HG03558 (cell line): Measurements from ENCODE around the gene MTHFSD.

Experiments
- ATAC-seq: cut with Tn5 transposase; IDR thresholded peaks from one replicate; pipeline ENCODE4 v1.9.1; 2021; ENCODE audit warnings: moderate number of reproducible peaks; ENCODE audit not compliant: unreplicated experiment; ENCODE audit errors: extremely low read depth

Gene MTHFSD

DNA sequence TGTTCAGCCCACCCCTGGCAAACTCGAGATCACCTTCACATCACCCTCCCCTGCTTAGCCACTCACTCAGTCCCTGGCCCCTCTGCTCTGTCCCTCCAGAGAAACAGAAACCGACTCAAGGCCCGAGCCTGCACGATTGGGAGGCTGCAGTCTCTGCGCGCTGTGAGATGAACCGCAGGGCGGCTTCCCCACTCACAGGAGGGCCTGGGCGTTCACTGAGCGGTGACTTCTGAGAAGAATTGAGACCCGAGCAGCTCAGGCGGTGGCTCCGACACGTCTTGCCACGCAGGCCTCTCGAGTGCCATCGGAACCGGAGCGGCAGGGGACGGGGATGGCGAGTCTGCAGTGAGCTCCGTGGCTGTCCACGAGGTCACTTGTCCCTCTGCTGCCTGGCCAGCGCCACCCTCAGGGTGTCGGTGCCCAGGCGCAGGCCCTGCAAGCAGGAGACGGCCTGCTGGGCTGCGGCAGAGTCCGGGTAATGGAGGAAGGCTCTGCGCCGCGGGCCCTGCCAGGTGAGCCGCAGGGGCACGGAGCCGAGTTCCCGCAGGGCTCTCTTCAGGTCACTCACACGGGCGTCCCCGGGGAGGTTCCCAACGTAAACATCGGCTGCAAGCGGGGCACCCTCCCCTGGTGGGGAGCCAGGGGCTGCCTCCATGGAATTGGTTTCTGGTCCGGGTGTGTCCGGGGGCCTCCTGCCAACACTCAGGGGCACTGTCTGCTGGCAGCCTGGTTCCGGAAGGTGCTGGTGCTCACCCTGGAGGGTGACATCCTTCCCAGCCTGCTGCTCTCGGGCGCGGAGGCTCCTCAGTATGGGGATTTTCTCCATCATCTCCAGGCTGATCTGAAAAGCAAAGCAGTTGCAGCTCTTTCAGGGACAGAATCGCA lies 23.2 kb downstream of the MTHFSD start:
- ATAC-seq, result no peak

- ATAC-seq, result no peak
These were observed 23.9 kb downstream of the MTHFSD start for GRCh38 chr16:86531191-86531545.

GRCh38 chr16:86530251-86531190 lies 24.5 kb downstream of the MTHFSD start:
- ATAC-seq, result no peak

- no peak for ATAC-seq
These were observed 25.9 kb downstream of the MTHFSD start for GRCh38 chr16:86529160-86529559.

DNA sequence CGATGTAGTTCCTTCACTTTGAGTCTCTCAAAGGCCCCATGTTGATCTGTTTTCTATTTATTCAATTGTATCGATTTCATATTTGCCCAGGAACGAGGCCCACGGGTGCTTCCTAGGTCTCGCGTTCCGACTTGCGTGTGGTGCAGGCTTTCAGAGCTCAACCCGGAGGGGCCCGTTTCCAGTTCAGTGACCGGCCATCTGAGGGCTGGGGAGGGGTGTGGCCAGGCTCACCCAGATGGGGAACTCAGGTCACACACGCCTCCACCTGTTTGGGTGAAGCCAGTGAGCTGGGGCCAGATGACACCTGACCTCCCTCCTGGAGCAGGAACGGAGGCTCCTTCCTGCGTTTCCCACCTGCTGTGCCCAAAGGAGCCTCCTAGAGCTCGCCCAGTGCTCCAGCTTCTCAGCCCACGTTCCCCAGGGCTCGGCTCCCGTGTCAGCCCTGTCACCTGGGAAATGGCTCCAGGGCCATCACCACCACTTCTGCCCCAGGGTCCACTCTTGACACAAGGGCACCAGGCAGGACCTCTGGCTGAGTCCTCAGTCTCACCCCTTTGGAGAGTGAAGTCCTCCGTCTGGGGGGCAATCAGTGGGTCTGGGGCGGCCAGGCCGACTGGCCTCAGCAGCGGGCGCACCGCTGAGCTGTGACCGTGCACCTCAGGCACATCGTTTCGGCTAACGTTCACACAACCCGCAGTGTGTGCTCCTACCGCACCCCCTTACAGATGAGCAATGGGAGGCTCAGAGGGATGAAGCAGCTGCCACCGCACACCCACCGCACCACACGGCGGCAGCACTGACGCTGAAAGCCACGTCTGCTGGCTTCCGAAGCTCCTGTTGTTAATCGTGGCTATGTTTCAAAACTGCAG lies 26.7 kb downstream of the MTHFSD start:
- ATAC-seq, result no peak

DNA sequence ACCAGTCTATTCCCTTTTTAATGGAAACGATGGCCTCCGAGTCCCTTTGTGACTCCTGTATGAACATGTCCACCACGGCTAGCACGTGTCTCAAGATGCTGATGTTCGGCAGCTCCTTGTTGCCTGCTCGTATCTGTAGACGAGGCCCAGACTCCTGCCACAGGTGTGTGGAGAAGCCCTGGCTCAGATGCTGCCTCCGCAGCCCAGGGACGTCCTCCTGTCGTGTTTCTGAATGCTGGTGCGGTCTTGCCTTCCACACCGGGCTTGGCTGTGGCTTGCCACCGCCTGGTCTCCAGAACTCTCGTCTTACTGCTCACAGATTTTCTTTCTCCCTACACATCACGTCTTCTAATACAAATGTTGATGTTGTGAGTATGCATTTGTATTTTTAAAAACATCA lies 27.7 kb downstream of the MTHFSD start:
- ATAC-seq, result no peak

DNA sequence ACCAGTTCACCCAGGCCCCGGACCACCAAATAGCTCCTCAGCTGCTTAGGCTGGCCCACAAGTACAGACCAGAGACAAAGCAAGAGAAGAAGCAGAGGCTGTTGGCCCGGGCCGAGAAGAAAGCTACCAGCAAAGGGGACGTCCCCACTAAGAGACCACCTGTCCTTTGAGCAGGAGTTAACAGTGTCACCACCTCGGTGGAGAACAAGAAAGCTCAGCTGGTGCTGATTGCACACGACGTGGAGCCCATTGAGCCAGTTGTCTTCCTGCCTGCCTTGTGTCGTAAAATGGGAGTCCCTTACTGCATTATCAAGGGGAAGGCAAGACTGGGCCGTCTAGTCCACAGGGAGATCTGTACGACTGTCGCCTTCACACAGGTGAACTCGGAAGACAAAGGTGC lies 29.3 kb downstream of the MTHFSD start:
- ATAC-seq, result no peak

DNA sequence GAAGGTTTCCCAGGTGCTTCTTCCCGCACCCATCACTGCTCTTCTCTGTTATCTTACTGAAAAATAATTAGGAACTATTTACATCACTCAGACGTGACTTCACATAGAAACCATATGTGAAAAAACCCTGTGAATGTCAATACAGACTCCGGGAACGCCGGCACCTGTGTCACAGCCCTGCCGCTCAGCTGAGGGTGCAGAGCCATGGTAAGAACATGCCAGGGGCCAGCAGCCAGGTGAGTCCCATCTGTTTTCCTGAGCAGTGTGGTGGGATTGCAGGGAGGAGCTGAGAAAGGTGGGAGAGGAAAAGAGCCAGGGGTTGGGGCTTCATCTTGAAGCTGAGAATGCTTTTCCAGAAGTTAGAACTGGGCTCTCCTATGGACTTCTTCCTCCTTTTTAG lies 31.0 kb downstream of the MTHFSD start:
- no peak for ATAC-seq

GRCh38 chr16:86523166-86523740 lies 31.8 kb downstream of the MTHFSD start:
- no peak for ATAC-seq

GRCh38 chr16:86522634-86523033 lies 32.4 kb downstream of the MTHFSD start:
- no peak for ATAC-seq

DNA sequence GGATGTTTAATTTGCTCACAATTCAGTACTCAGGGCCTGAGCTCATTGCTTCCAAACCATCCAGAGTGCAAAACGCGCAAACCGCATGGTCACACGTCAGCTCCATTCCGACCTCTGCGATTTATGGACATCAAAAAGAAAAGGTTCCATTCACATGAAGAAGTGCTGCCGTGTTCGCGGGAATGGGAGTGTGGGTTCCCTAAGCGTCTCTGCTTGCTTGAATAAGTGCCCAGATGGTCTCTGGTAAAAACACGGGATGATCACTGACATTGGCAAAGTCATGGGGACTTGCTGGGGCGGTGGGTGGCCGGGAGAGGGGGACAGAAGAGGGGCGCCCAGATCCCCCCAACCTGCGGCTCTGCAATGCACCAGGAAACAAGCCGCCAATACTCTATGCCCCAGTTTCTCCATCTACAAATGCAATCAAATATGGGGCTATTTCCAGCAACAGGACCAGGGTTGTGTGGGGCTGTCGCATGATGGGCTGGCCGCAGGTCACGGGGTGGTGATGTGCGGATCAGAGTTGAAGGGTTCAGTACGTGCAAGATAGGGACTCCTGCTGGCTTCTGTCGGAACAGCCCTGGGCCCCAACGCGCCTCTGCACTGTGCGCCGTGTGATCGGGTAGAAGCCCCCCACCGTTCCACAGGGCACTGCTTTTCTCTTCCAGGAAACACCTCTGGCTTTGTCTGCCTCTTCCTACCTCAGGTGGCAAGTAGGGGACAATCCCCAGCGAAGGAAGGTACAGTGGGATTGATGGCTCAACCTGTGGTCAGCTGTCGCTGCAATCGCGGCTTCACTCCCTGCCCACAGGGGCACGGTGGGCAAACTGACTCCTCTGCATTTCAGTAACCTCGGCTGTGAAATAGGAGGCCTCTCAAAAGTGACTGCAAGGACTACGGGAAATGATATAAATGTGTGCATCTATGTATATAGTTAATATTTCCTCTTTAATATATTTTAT lies 33.5 kb downstream of the MTHFSD start:
- no peak for ATAC-seq

- ATAC-seq, result no peak
These were observed 34.5 kb downstream of the MTHFSD start for GRCh38 chr16:86520317-86521210.

- ATAC-seq, result no peak
These were observed 35.3 kb downstream of the MTHFSD start for GRCh38 chr16:86519649-86520316.

DNA sequence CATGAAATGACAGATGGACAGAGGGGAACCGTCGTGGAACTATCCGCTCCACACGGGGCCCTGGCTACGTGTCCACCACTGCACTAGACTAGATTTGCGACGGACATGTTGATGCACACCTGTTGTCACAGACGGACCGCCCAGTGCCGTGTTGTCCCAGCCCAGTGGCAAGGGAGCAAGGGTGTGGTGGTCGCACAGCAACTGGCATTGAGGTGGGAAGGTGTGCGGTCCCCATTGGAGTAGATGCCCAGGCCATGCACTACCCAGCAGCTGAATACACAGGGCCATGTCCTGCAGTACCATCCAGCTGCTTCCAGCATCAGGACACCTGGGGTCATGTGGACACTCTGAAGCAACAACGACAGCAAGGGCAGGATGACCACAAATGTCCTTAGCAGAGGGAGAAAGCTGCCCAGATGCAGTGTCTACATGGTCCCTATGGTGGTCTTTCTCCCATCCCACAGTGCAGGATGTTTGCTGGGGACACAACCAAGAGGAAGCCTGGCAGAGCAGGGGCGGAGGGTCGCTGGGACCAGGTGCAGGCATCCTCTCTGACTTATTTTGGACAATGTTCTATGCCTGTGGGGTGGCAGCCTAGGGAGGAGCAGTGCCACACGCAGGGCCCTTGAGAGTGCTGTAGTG lies 35.9 kb downstream of the MTHFSD start:
- no peak for ATAC-seq

DNA sequence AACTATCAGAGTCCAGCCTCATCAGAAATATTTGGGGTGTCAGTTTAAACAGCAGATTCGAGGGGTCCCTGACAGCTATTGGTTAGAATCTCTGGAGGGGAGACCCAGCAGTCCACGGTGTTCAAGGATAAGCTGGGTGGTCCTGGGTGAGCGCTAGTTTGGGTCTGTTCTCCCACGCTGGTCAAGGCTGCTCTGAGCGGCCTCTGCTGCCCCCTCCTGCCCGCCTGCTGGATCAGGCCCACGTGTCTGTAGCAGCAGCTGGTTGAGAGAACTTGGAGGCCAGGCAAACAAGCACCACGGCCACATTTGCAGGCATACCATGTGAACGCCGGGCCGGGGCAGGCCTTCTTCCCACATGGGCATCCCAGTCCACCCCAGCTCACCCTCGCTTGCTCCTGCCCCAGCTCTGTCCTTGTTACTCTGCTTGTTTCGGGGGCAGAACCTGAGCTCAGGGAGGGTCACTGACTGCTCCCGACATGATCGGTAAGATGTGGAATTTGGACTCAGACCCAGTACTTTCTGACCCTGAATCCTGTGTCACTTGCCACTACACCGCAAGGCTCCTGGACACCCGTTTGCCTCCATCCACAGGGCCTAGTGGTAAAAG lies 37.3 kb downstream of the MTHFSD start:
- ATAC-seq, result no peak

- no peak for ATAC-seq
These were observed 38.0 kb downstream of the MTHFSD start for GRCh38 chr16:86517033-86517432.

- ATAC-seq, result no peak
These were observed 38.4 kb downstream of the MTHFSD start for GRCh38 chr16:86516623-86517003.
